NCI-H774 (cell line): Measurements from ENCODE around the gene CACNA1I.

Experiments used
- DNase-seq: peaks from one replicate; lab custom pipeline; 2025; lab: John Stamatoyannopoulos, UW

Gene CACNA1I

GRCh38 chr22:39651053-39651996 is 80.8 kb downstream of the CACNA1I start:
- DNase-seq, result no peak

- DNase-seq, result no peak
These were observed 82.6 kb downstream of the CACNA1I start for GRCh38 chr22:39652990-39653786.

- DNase-seq, result no peak
These were observed 83.2 kb downstream of the CACNA1I start for GRCh38 chr22:39653787-39654077.

- no peak for DNase-seq
These were observed 83.8 kb downstream of the CACNA1I start for GRCh38 chr22:39654131-39654926.

GRCh38 chr22:39655004-39655579 is 84.5 kb downstream of the CACNA1I start:
- no peak for DNase-seq

- no peak for DNase-seq
These were observed 85.3 kb downstream of the CACNA1I start for GRCh38 chr22:39655831-39656230.

- DNase-seq, result no peak
These were observed 86.2 kb downstream of the CACNA1I start for GRCh38 chr22:39656495-39657490.

- no peak for DNase-seq
These were observed 87.8 kb downstream of the CACNA1I start for GRCh38 chr22:39658367-39658766.

GRCh38 chr22:39658806-39659463 is 88.4 kb downstream of the CACNA1I start:
- DNase-seq, result no peak

GRCh38 chr22:39661501-39661841 is 90.9 kb downstream of the CACNA1I start:
- DNase-seq, result no peak

GRCh38 chr22:39661842-39662685 is 91.5 kb downstream of the CACNA1I start:
- no peak for DNase-seq

GRCh38 chr22:39662686-39663052 is 92.1 kb downstream of the CACNA1I start:
- no peak for DNase-seq

- DNase-seq, result no peak
These were observed 93.2 kb downstream of the CACNA1I start for GRCh38 chr22:39663751-39664150.

GRCh38 chr22:39664485-39665200 is 94.1 kb downstream of the CACNA1I start:
- peak; percentile 21 for DNase-seq

GRCh38 chr22:39665229-39665628 is 94.7 kb downstream of the CACNA1I start:
- no peak for DNase-seq

- DNase-seq, result no peak
These were observed 95.3 kb downstream of the CACNA1I start for GRCh38 chr22:39665661-39666431.

GRCh38 chr22:39666495-39666894 is 95.9 kb downstream of the CACNA1I start:
- DNase-seq, result no peak

- no peak for DNase-seq
These were observed 96.4 kb downstream of the CACNA1I start for GRCh38 chr22:39666926-39667325.
